HCT116 (cell line): ENCODE results near the gene FAM13A. TPM values are rescaled to one million over a fixed set of nuclear protein-coding genes. Genes with fewer than 3 reads are reported as not detected.

Source experiments
- ATAC-seq: fragments of 200-7000 bp; cut with Tn5 transposase; 2 replicates; pipeline ENCODE4 v1.9.1; 2020; ENCODE audit warnings: mild to moderate bottlenecking, moderate library complexity
- BruUV-seq: library from RNA; stranded (reverse); fragments of 400-500 nt; replicated peaks from 2 replicates; lab custom pipeline; 2021; lab: Mats Ljungman, UMichigan
- CTCF ChIA-PET: fragments of 300-600 bp; sonication (Branson Sonifier 250); formaldehyde crosslinking; loops from one replicate; lab custom pipeline; 2021; ENCODE audit warnings: antibody characterized with exemption; lab: Charles Lee
- POLR2A ChIA-PET: fragments of 300-600, 350-600 bp; sonication (Branson Sonifier 250); formaldehyde crosslinking; loops from one replicate; lab custom pipeline; 2021; ENCODE audit warnings: antibody characterized with exemption; lab: Charles Lee
- RAD21 ChIA-PET, 2 experiments: fragments of 300-600 bp; sonication (Branson Sonifier 250); formaldehyde crosslinking; loops; one replicate each; lab custom pipeline; 2023; ENCODE audit warnings: low total read pairs in 2 of 2; ENCODE audit not compliant: uncharacterized antibody in 2 of 2, unreplicated experiment in 2 of 2, low non-redundant PET in 1 of 2; lab: Charles Lee
- DNase-seq: peaks from one replicate; pipeline ENCODE4 v3.0.0-alpha.2; 2010; ENCODE audit warnings: low read depth, low spot score
- H2AFZ ChIP-seq: fragments of 200-600 bp; shearing (Covaris generic), sonication (generic); 2 replicates; pipeline ENCODE4 v1.6.1; 2017; ENCODE audit warnings: low read depth, mixed run types, mixed read lengths, antibody characterized with exemption, low read length; ENCODE audit not compliant: poor library complexity, severe bottlenecking
- H3K27ac ChIP-seq: 2 replicates; pipeline ENCODE4 v1.5.1; 2012; ENCODE audit warnings: low read depth, low read length
- H3K27me3 ChIP-seq: fragments of 200-600 bp; sonication (generic); 2 replicates; pipeline ENCODE4 v1.6.1; 2016; ENCODE audit warnings: mixed run types, low read length, mixed read lengths; ENCODE audit not compliant: insufficient read depth
- H3K36me3 ChIP-seq, 2 experiments: fragments of 200-500 bp in 1 of 2; fragments of 200-600 bp in 1 of 2; sonication (Bioruptor generic) in 1 of 2; sonication (generic) in 1 of 2; 2 replicates each; pipeline versions ENCODE4 v1.5.1 to v1.6.1; 2014 to 2016; ENCODE audit warnings: low read length in 2 of 2, inconsistent platforms in 1 of 2, mixed read lengths in 1 of 2, mixed run types in 1 of 2; ENCODE audit not compliant: insufficient read depth in 2 of 2, control insufficient read depth in 1 of 2
- H3K4me1 ChIP-seq, 2 experiments: fragments of 200-600 bp in 1 of 2; sonication (generic) in 1 of 2; 2 replicates each; pipeline versions ENCODE4 v1.5.1 to v1.6.1; 2012 to 2017; ENCODE audit warnings: low read length in 2 of 2, inconsistent platforms in 1 of 2, mild to moderate bottlenecking in 1 of 2, mixed read lengths in 1 of 2, mixed run types in 1 of 2, moderate library complexity in 1 of 2; ENCODE audit not compliant: insufficient read depth in 2 of 2, control insufficient read depth in 1 of 2
- H3K4me2 ChIP-seq: fragments of 200-600 bp; sonication (generic); 2 replicates; pipeline ENCODE4 v1.6.1; 2017; ENCODE audit warnings: mixed run types, low read length, mixed read lengths
- H3K4me3 ChIP-seq, 2 experiments: fragments of 200-600 bp in 1 of 2; sonication (generic) in 1 of 2; replicated peaks in 1 of 2; 2 replicates each; pipeline ENCODE4 v1.5.1; 2011 to 2016; ENCODE audit warnings: low read length in 2 of 2, control low read depth in 1 of 2, low read depth in 1 of 2, mild to moderate bottlenecking in 1 of 2, mixed read lengths in 1 of 2, mixed run types in 1 of 2
- H3K79me2 ChIP-seq: fragments of 200-600 bp; sonication (generic); 2 replicates; pipeline ENCODE4 v1.6.1; 2017; ENCODE audit warnings: mild to moderate bottlenecking, mixed run types, low read length, moderate library complexity, mixed read lengths; ENCODE audit not compliant: insufficient read depth
- H3K9ac ChIP-seq: fragments of 200-600 bp; sonication (generic); 2 replicates; pipeline ENCODE4 v1.6.1; 2016; ENCODE audit warnings: low read length, mixed read lengths
- H3K9me2 ChIP-seq: fragments of 200-600 bp; sonication (generic), shearing (Covaris generic); 2 replicates; pipeline ENCODE4 v1.6.1; 2017; ENCODE audit warnings: mixed run types, mild to moderate bottlenecking, moderate library complexity; ENCODE audit not compliant: insufficient read depth
- H3K9me3 ChIP-seq, 2 experiments: fragments of 200-500 bp in 1 of 2; fragments of 200-600 bp in 1 of 2; sonication (Bioruptor generic) in 1 of 2; sonication (generic) in 1 of 2; 2 replicates each; pipeline ENCODE4 v1.6.1; 2014 to 2017; ENCODE audit warnings: low read length in 2 of 2, mixed read lengths in 2 of 2, inconsistent platforms in 1 of 2, low read depth in 1 of 2, mild to moderate bottlenecking in 1 of 2, mixed run types in 1 of 2, moderate library complexity in 1 of 2; ENCODE audit not compliant: control insufficient read depth in 1 of 2, insufficient read depth in 1 of 2
- H4K20me1 ChIP-seq: fragments of 200-600 bp; sonication (generic), shearing (Covaris generic); 2 replicates; pipeline ENCODE4 v1.6.1; 2017; ENCODE audit warnings: mixed run types, mild to moderate bottlenecking, moderate library complexity; ENCODE audit not compliant: insufficient read depth
- EGR1 ChIP-seq: IDR thresholded peaks from 2 replicates; pipeline ENCODE4 v1.6.1; 2012; ENCODE audit warnings: low read depth
- ELF1 ChIP-seq: IDR thresholded peaks from 2 replicates; pipeline ENCODE4 v1.6.1; 2012; ENCODE audit warnings: low read depth, borderline replicate concordance
- EZH2phosphoT487 ChIP-seq: fragments of 200-600 bp; IDR thresholded peaks from 2 replicates; pipeline ENCODE4 v1.6.1; 2018; ENCODE audit warnings: antibody characterized with exemption, borderline replicate concordance
- RAD21 ChIP-seq: IDR thresholded peaks from 2 replicates; pipeline ENCODE4 v1.6.1; 2012; ENCODE audit warnings: low read depth, mild to moderate bottlenecking
- SIN3A ChIP-seq: IDR thresholded peaks from 2 replicates; pipeline ENCODE4 v1.6.1; 2012; ENCODE audit warnings: low read depth
- SP1 ChIP-seq: IDR thresholded peaks from 2 replicates; pipeline ENCODE4 v1.6.1; 2012; ENCODE audit warnings: low read depth
- SRF ChIP-seq: IDR thresholded peaks from 2 replicates; pipeline ENCODE4 v1.6.1; 2012; ENCODE audit warnings: low read depth
- ZFX ChIP-seq: fragments of 450-650 bp; IDR thresholded peaks from 2 replicates; pipeline ENCODE4 v1.6.1; 2017
- ZNF274 ChIP-seq: fragments of 200-500 bp; sonication (Bioruptor generic); IDR thresholded peaks from 2 replicates; pipeline ENCODE4 v1.6.1; 2014; ENCODE audit warnings: mild to moderate bottlenecking, low read depth, low read length, inconsistent platforms
- intact Hi-C: fragments of 100-400 bp; cut with micrococcal nuclease; formaldehyde crosslinking; loops from 2 replicates; pipeline ENCODE4 v1.10.0; 2022
- total RNA-seq: library from RNA; stranded (reverse); gene quantifications from one replicate; pipeline ENCODE4 v1.2.1, GENCODE V29; 2021; ENCODE audit not compliant: unreplicated experiment
- TF ChIP-seq, protein P1 (sequence below): IDR thresholded peaks from 2 replicates; pipeline ENCODE4 v1.6.1; 2012; ENCODE audit warnings: low read depth

The FAM13A gene
- total RNA-seq, 1 experiment from 2014 or later, result 17.2 TPM

GRCh38 chr4:88933414-88934160 lies 123.4 kb downstream of the FAM13A start (continued):
- no peak for TF ChIP-seq RAD21

DNA sequence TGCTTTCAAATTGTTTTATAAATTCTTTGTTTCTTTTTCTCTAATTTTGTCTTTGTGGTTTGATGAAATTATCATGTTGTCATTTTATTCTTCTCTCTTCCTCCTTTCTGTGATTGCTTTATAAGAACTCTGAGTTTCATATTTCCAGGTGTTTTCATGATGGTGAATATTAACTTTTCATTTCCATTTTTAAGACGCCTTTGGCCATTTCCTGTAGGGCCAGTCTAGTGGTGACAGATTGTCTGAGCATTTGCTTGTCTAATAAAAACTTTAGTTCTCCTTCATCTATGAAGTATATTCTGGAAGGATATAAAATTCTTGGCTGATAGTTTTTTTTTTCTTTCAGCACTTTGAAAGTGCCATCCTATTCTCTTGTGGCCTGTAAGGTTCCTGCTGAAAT lies 128.1 kb downstream of the FAM13A start:
- Histone ChIP-seq H3K4me1 (no peaks in the 10 kb centered on the region), H3K36me3 (no peaks in the 10 kb centered on the region), H3K9ac (no peak overlapping the region), H3K79me2 (no peaks in the 10 kb centered on the region), H3K27ac (no peak overlapping the region), H4K20me1 (no peaks in the 10 kb centered on the region), H3K4me2 (no peak overlapping the region), H3K27me3 (no peaks in the 10 kb centered on the region), H3K9me3 (no peaks in the 10 kb centered on the region), H3K4me3 (no peak overlapping the region), H2AFZ (no peak overlapping the region), H3K9me2 (no peaks in the 10 kb centered on the region)
- POLR2A ChIA-PET, result no interaction called here
- TF ChIP-seq SP1, result no peak
- TF ChIP-seq ZFX, result no peak
- TF ChIP-seq SIN3A, result no peak
- TF ChIP-seq SRF, result no peak
- no peak for TF ChIP-seq ZNF274
- TF ChIP-seq ELF1, result no peak
- TF ChIP-seq, protein P1, sequence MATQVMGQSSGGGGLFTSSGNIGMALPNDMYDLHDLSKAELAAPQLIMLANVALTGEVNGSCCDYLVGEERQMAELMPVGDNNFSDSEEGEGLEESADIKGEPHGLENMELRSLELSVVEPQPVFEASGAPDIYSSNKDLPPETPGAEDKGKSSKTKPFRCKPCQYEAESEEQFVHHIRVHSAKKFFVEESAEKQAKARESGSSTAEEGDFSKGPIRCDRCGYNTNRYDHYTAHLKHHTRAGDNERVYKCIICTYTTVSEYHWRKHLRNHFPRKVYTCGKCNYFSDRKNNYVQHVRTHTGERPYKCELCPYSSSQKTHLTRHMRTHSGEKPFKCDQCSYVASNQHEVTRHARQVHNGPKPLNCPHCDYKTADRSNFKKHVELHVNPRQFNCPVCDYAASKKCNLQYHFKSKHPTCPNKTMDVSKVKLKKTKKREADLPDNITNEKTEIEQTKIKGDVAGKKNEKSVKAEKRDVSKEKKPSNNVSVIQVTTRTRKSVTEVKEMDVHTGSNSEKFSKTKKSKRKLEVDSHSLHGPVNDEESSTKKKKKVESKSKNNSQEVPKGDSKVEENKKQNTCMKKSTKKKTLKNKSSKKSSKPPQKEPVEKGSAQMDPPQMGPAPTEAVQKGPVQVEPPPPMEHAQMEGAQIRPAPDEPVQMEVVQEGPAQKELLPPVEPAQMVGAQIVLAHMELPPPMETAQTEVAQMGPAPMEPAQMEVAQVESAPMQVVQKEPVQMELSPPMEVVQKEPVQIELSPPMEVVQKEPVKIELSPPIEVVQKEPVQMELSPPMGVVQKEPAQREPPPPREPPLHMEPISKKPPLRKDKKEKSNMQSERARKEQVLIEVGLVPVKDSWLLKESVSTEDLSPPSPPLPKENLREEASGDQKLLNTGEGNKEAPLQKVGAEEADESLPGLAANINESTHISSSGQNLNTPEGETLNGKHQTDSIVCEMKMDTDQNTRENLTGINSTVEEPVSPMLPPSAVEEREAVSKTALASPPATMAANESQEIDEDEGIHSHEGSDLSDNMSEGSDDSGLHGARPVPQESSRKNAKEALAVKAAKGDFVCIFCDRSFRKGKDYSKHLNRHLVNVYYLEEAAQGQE, result no peak
- TF ChIP-seq EZH2phosphoT487, result no peak
- TF ChIP-seq EGR1, result no peak
- CTCF ChIA-PET, result no interaction called here
- intact Hi-C loops, result no loop called here
- BruUV-seq, result no TSS peak
- no peak for ATAC-seq
- DNase-seq, result no peak
- RAD21 ChIA-PET, result no interaction called here
